Mesenchymal stem cell (in vitro differentiated cells and primary cell): ENCODE measurements around the gene CIDEC. TPM values are rescaled to one million over a fixed set of nuclear protein-coding genes. Genes with fewer than 3 reads are reported as not detected.
A peak's percentile ranks its signal among the peaks of the same experiment; 100 is the strongest.

Source experiments
- DNase-seq: peaks from one replicate; pipeline ENCODE4 v3.0.0-alpha.2; 2013
- H2AFZ ChIP-seq: one replicate; pipeline ENCODE4 v1.6.1; 2013; ENCODE audit warnings: low read depth, mild to moderate bottlenecking, control low read depth, inconsistent platforms, low read length, moderate library complexity
- H2AK5ac ChIP-seq: 2 replicates; pipeline ENCODE4 v1.6.1; 2013; ENCODE audit warnings: low read length, moderate library complexity, mild to moderate bottlenecking, inconsistent platforms; ENCODE audit not compliant: severe bottlenecking
- H2BK120ac ChIP-seq: one replicate; pipeline ENCODE4 v1.6.1; 2013; ENCODE audit warnings: low read depth, mild to moderate bottlenecking, inconsistent platforms, low read length, moderate library complexity
- H2BK12ac ChIP-seq, 2 experiments: one replicate each; pipeline ENCODE4 v1.6.1; 2013; ENCODE audit warnings: inconsistent platforms in 2 of 2, low read length in 2 of 2, mild to moderate bottlenecking in 2 of 2, moderate library complexity in 2 of 2, control low read depth in 1 of 2
- H2BK15ac ChIP-seq: one replicate; pipeline ENCODE4 v1.6.1; 2013; ENCODE audit warnings: mild to moderate bottlenecking, low read depth, inconsistent platforms; ENCODE audit not compliant: poor library complexity, severe bottlenecking
- H2BK5ac ChIP-seq: 2 replicates; pipeline ENCODE4 v1.6.1; 2013; ENCODE audit warnings: low read depth, mild to moderate bottlenecking, low read length, control low read depth, inconsistent platforms; ENCODE audit not compliant: poor library complexity, severe bottlenecking
- H3K14ac ChIP-seq, 2 experiments: one replicate each; pipeline ENCODE4 v1.6.1; 2013; ENCODE audit warnings: inconsistent platforms in 2 of 2, low read length in 2 of 2, control low read depth in 1 of 2, mild to moderate bottlenecking in 1 of 2, moderate library complexity in 1 of 2
- H3K18ac ChIP-seq, 2 experiments: one replicate each; pipeline ENCODE4 v1.6.1; 2013; ENCODE audit warnings: inconsistent platforms in 2 of 2, low read length in 2 of 2, control low read depth in 1 of 2, low read depth in 1 of 2, mild to moderate bottlenecking in 1 of 2
- H3K23ac ChIP-seq, 2 experiments: one replicate each; pipeline ENCODE4 v1.6.1; 2013; ENCODE audit warnings: inconsistent platforms in 2 of 2, low read length in 2 of 2, mild to moderate bottlenecking in 2 of 2, moderate library complexity in 2 of 2, control low read depth in 1 of 2
- H3K27ac ChIP-seq: 2 replicates; pipeline ENCODE4 v1.5.1; 2013; ENCODE audit warnings: mild to moderate bottlenecking, moderate library complexity, low read length, control low read depth, inconsistent platforms; ENCODE audit not compliant: poor library complexity, severe bottlenecking
- H3K27me3 ChIP-seq, 2 experiments: 2 replicates each; pipeline versions ENCODE4 v1.6.1 to v1.7.0; 2013; ENCODE audit warnings: low read length in 2 of 2, mild to moderate bottlenecking in 2 of 2, moderate library complexity in 2 of 2, control low read depth in 1 of 2, inconsistent platforms in 1 of 2; ENCODE audit not compliant: control insufficient read depth in 1 of 2, insufficient read depth in 1 of 2
- H3K36me3 ChIP-seq, 2 experiments: 2 replicates each; pipeline versions ENCODE4 v1.6.1 to v1.7.0; 2013; ENCODE audit warnings: low read length in 2 of 2, control low read depth in 1 of 2, inconsistent platforms in 1 of 2, low read depth in 1 of 2, mild to moderate bottlenecking in 1 of 2; ENCODE audit not compliant: insufficient read depth in 2 of 2, control insufficient read depth in 1 of 2
- H3K4ac ChIP-seq, 2 experiments: one replicate each; pipeline ENCODE4 v1.6.1; 2013; ENCODE audit warnings: inconsistent platforms in 2 of 2, low read length in 2 of 2, mild to moderate bottlenecking in 2 of 2, moderate library complexity in 2 of 2, control low read depth in 1 of 2, low read depth in 1 of 2
- H3K4me1 ChIP-seq: 2 replicates; pipeline ENCODE4 v1.6.1; 2013; ENCODE audit warnings: low read depth, low read length, control low read depth; ENCODE audit not compliant: control insufficient read depth, insufficient read depth
- H3K4me2 ChIP-seq: 2 replicates; pipeline ENCODE4 v1.6.1; 2013; ENCODE audit warnings: low read length, mild to moderate bottlenecking, inconsistent platforms; ENCODE audit not compliant: poor library complexity, severe bottlenecking
- H3K4me3 ChIP-seq, 2 experiments: 2 replicates each; pipeline versions ENCODE4 v1.5.1 to v1.7.0; 2013; ENCODE audit warnings: low read length in 2 of 2, mild to moderate bottlenecking in 2 of 2, control low read depth in 1 of 2, low read depth in 1 of 2; ENCODE audit not compliant: insufficient read depth in 1 of 2
- H3K79me1 ChIP-seq: replicated peaks from 2 replicates; pipeline ENCODE4 v1.6.1; 2013; ENCODE audit warnings: mild to moderate bottlenecking, control low read depth, low read length, inconsistent platforms; ENCODE audit not compliant: poor library complexity, severe bottlenecking
- H3K9ac ChIP-seq: 2 replicates; pipeline ENCODE4 v1.7.0; 2013; ENCODE audit warnings: mild to moderate bottlenecking, low read length, moderate library complexity
- H3K9me3 ChIP-seq: 2 replicates; pipeline ENCODE4 v1.7.0; 2013; ENCODE audit warnings: mild to moderate bottlenecking, low read length; ENCODE audit not compliant: control insufficient read depth
- H4K8ac ChIP-seq: one replicate; pipeline ENCODE4 v1.6.1; 2013; ENCODE audit warnings: inconsistent platforms, mild to moderate bottlenecking, low read length, moderate library complexity
- H4K91ac ChIP-seq: one replicate; pipeline ENCODE4 v1.6.1; 2013; ENCODE audit warnings: mild to moderate bottlenecking, low read length, inconsistent platforms
- WGBS: methylation state at CpG from one replicate; pipeline ENCODE4 v1.1.7; 2013; ENCODE audit warnings: mixed read lengths; 5-methylcytosine and 5-hydroxymethylcytosine counted together
- polyA plus RNA-seq, 2 experiments: library from polyadenylated mRNA; stranded (reverse); fragments of 200-250 nt; gene quantifications; one replicate each; pipeline ENCODE4 v1.2.3, GENCODE V29; 2013

The CIDEC gene
- 0.07 TPM for polyA plus RNA-seq (2013, experiment 1 of 2)
- polyA plus RNA-seq (2013, experiment 2 of 2): not detected

GRCh38 chr3:9879830-9880549, at the start of gene CIDEC:
Gene CIDEC (minus strand): TSS chr3:9880253. CDS start chr3:9878486, 1,767 bp downstream.
- no peak for DNase-seq
- no peak within 1 kb of the TSS for H4K8ac ChIP-seq
- no peak within 1 kb of the TSS for H2AK5ac ChIP-seq
- H3K9me3 ChIP-seq: no peaks in the 10 kb centered on the region
- H2BK12ac ChIP-seq: no peak within 1 kb of the TSS
- no peak within 1 kb of the TSS for H3K23ac ChIP-seq
- H3K36me3 ChIP-seq: no peaks in the 10 kb centered on the region
- no peak within 1 kb of the TSS for H2AFZ ChIP-seq
- no peak within 1 kb of the TSS for H4K91ac ChIP-seq
- H3K14ac ChIP-seq: no peak within 1 kb of the TSS
- peak within 1 kb of the TSS; percentile 43 for H3K9ac ChIP-seq
- H2BK5ac ChIP-seq: no peak within 1 kb of the TSS
- no peaks in the 10 kb centered on the region for H3K79me1 ChIP-seq
- H3K4ac ChIP-seq: no peak within 1 kb of the TSS
- H3K4me1 ChIP-seq: no peaks in the 10 kb centered on the region
- 91% methylated on average over 7 of the region's 7 CpGs for WGBS
- no peak within 1 kb of the TSS for H3K27ac ChIP-seq
- H3K4me3 ChIP-seq: no peak within 1 kb of the TSS
- peak within 1 kb of the TSS; percentile 93 for H2BK15ac ChIP-seq
- H3K18ac ChIP-seq: no peak within 1 kb of the TSS
- H2BK120ac ChIP-seq: no peak within 1 kb of the TSS
- H3K4me2 ChIP-seq: no peak within 1 kb of the TSS
- peaks cover 0 to 4% of the 10 kb centered on the region in 2 experiments for H3K27me3 ChIP-seq

- no peak overlapping the region for H2BK12ac ChIP-seq
- 92% methylated on average over 19 of the region's 23 CpGs for WGBS
- H2BK15ac ChIP-seq: no peak overlapping the region
- H2AFZ ChIP-seq: no peak overlapping the region
- H2BK5ac ChIP-seq: no peak overlapping the region
- H4K91ac ChIP-seq: no peak overlapping the region
- H2BK120ac ChIP-seq: no peak overlapping the region
- no peak overlapping the region for H3K4ac ChIP-seq
- H3K23ac ChIP-seq: no peak overlapping the region
- H2AK5ac ChIP-seq: no peak overlapping the region
- peak overlapping the region in 1 of 2 experiments; percentile 21 for H3K18ac ChIP-seq
- no peaks in the 10 kb centered on the region for H3K27me3 ChIP-seq
- no peaks in the 10 kb centered on the region for H3K9me3 ChIP-seq
- no peak overlapping the region for H3K4me2 ChIP-seq
- no peak for DNase-seq
- H3K4me1 ChIP-seq: peaks cover 7% of the 10 kb centered on the region
- no peak overlapping the region for H3K4me3 ChIP-seq
- no peak overlapping the region for H3K9ac ChIP-seq
- H3K79me1 ChIP-seq: no peaks in the 10 kb centered on the region
- H3K36me3 ChIP-seq: peaks cover 44 to 53% of the 10 kb centered on the region in 2 experiments
- H3K14ac ChIP-seq: no peak overlapping the region
- H4K8ac ChIP-seq: no peak overlapping the region
- no peak overlapping the region for H3K27ac ChIP-seq
Observed at GRCh38 chr3:9928158-9928557, 48.1 kb upstream of the CIDEC start.

- no peaks in the 10 kb centered on the region for H3K9me3 ChIP-seq
- peaks cover 15% of the 10 kb centered on the region for H3K79me1 ChIP-seq
- H3K27me3 ChIP-seq: no peaks in the 10 kb centered on the region
- peaks cover 10 to 17% of the 10 kb centered on the region in 2 experiments for H3K36me3 ChIP-seq
- no peak overlapping the region for H4K8ac ChIP-seq
- no peak overlapping the region for H3K4me2 ChIP-seq
- no peak overlapping the region for H4K91ac ChIP-seq
- H2BK5ac ChIP-seq: no peak overlapping the region
- no peak overlapping the region for H3K27ac ChIP-seq
- peak overlapping the region; percentile 91 for H3K9ac ChIP-seq
- H2BK12ac ChIP-seq: peak overlapping the region in 1 of 2 experiments; percentile 10
- H2AK5ac ChIP-seq: no peak overlapping the region
- no peak overlapping the region for H3K23ac ChIP-seq
- H3K4me3 ChIP-seq: peak overlapping the region in 1 of 2 experiments; percentile 82
- no peak overlapping the region for H3K18ac ChIP-seq
- H3K14ac ChIP-seq: peak overlapping the region in 1 of 2 experiments; percentile 50
- no peak overlapping the region for H2AFZ ChIP-seq
- no peak overlapping the region for H2BK15ac ChIP-seq
- H2BK120ac ChIP-seq: no peak overlapping the region
- peaks cover 39% of the 10 kb centered on the region for H3K4me1 ChIP-seq
- no peak overlapping the region for H3K4ac ChIP-seq
- WGBS: 97% methylated on average over 4 of the region's 8 CpGs
- no peak for DNase-seq
Observed at GRCh38 chr3:9918261-9919038, 38.4 kb upstream of the CIDEC start.

GRCh38 chr3:9917820-9918219, 37.8 kb upstream of the CIDEC start:
- Histone ChIP-seq H4K91ac (peak overlapping the region; percentile 30), H2BK12ac (no peak overlapping the region), H3K9ac (peak overlapping the region; percentile 91), H3K27me3 (no peaks in the 10 kb centered on the region), H2AK5ac (peak overlapping the region; percentile 29), H3K23ac (no peak overlapping the region), H3K4me1 (peaks cover 39% of the 10 kb centered on the region), H3K4me3 (peak overlapping the region in 1 of 2 experiments; percentile 82), H3K36me3 (peaks cover 10 to 17% of the 10 kb centered on the region in 2 experiments), H2BK15ac (no peak overlapping the region), H3K4ac (peak overlapping the region; percentile 79 to 89), H2BK5ac (no peak overlapping the region), H3K18ac (peak overlapping the region in 1 of 2 experiments; percentile 1), H3K14ac (peak overlapping the region in 1 of 2 experiments; percentile 1), H2AFZ (no peak overlapping the region), H3K27ac (no peak overlapping the region), H4K8ac (peak overlapping the region; percentile 8), H3K79me1 (peaks cover 15% of the 10 kb centered on the region), H2BK120ac (no peak overlapping the region), H3K4me2 (peak overlapping the region; percentile 86), H3K9me3 (no peaks in the 10 kb centered on the region)
- 98% methylated on average over 10 of the region's 10 CpGs for WGBS
- DNase-seq: no peak
